Endodermal cell (in vitro differentiated cells): ENCODE measurements around the gene CAVIN4. TPM values are rescaled to one million over a fixed set of nuclear protein-coding genes. Genes with fewer than 3 reads are reported as not detected.

Source experiments
- DNase-seq: peaks from one replicate; pipeline ENCODE4 v3.0.0-alpha.2; 2017
- H3K27ac ChIP-seq: 2 replicates; pipeline ENCODE4 v1.5.1; 2013; ENCODE audit warnings: mild to moderate bottlenecking, low read depth, low read length, moderate library complexity
- H3K27me3 ChIP-seq: 2 replicates; pipeline ENCODE4 v1.6.1; 2013; ENCODE audit warnings: mild to moderate bottlenecking, low read length, moderate library complexity; ENCODE audit not compliant: insufficient read depth, control insufficient read depth, poor library complexity, severe bottlenecking
- H3K36me3 ChIP-seq: 2 replicates; pipeline ENCODE4 v1.7.0; 2013; ENCODE audit warnings: mild to moderate bottlenecking, low read length, moderate library complexity; ENCODE audit not compliant: control insufficient read depth, insufficient read depth
- H3K4me1 ChIP-seq: one replicate; pipeline ENCODE4 v1.7.0; 2013; ENCODE audit warnings: low read length; ENCODE audit not compliant: control insufficient read depth, insufficient read depth
- H3K4me3 ChIP-seq: 2 replicates; pipeline ENCODE4 v1.5.1; 2013; ENCODE audit warnings: mild to moderate bottlenecking, low read length, moderate library complexity
- H3K9ac ChIP-seq: 2 replicates; pipeline ENCODE4 v1.6.1; 2013; ENCODE audit warnings: mild to moderate bottlenecking, low read length, moderate library complexity; ENCODE audit not compliant: poor library complexity, severe bottlenecking; ENCODE audit errors: extremely low read depth
- H3K9me3 ChIP-seq: 2 replicates; pipeline ENCODE4 v1.6.1; 2013; ENCODE audit warnings: mild to moderate bottlenecking, low read length, moderate library complexity; ENCODE audit not compliant: control insufficient read depth
- H3K27ac Mint-ChIP-seq: 2 replicates; pipeline ENCODE4 v1.8.0; 2020; ENCODE audit warnings: mixed read lengths
- H3K27me3 Mint-ChIP-seq: 2 replicates; pipeline ENCODE4 v1.8.0; 2021; ENCODE audit warnings: mild to moderate bottlenecking, mixed read lengths; ENCODE audit not compliant: insufficient read depth
- H3K36me3 Mint-ChIP-seq: 2 replicates; pipeline ENCODE4 v1.8.0; 2020; ENCODE audit warnings: low read depth, mixed read lengths
- H3K4me1 Mint-ChIP-seq: 2 replicates; pipeline ENCODE4 v1.8.0; 2020; ENCODE audit warnings: mixed read lengths
- H3K4me3 Mint-ChIP-seq: 2 replicates; pipeline ENCODE4 v1.8.0; 2020; ENCODE audit warnings: mild to moderate bottlenecking, moderate library complexity, mixed read lengths
- H3K9me3 Mint-ChIP-seq: 2 replicates; pipeline ENCODE4 v1.8.0; 2020; ENCODE audit warnings: mild to moderate bottlenecking, mixed read lengths
- WGBS, 2 experiments: methylation state at CpG; one replicate each; pipeline versions ENCODE4 v1.1.5 to v1.1.7; 2013; ENCODE audit warnings: missing lambda C conversion rate in 2 of 2, mixed read lengths in 1 of 2; ENCODE audit not compliant: insufficient coverage in 1 of 2, insufficient read length in 1 of 2; 5-methylcytosine and 5-hydroxymethylcytosine counted together
- total RNA-seq, 2 donors: library from RNA; stranded (reverse); fragmentation: NEBNext Ultra II Directional in 1 of 2; extraction: Animal tissue kit (Norgen Biotek cat#: 25700) in 1 of 2; gene quantifications; 2 replicates in 1 of 2; 3 replicates in 1 of 2; pipeline ENCODE4 v1.2.1, GENCODE V29; 2021
- TF ChIP-seq, protein P1 (sequence below): fragments of 200-600 bp; sonication (generic); conservative IDR thresholded peaks from 2 replicates; pipeline ENCODE4 v1.5.0; 2021; ENCODE audit warnings: antibody characterized with exemption, mild to moderate bottlenecking

Gene CAVIN4
- total RNA-seq, 2 donors from 2014 or later: 9.0 to 10.1 TPM

DNA sequence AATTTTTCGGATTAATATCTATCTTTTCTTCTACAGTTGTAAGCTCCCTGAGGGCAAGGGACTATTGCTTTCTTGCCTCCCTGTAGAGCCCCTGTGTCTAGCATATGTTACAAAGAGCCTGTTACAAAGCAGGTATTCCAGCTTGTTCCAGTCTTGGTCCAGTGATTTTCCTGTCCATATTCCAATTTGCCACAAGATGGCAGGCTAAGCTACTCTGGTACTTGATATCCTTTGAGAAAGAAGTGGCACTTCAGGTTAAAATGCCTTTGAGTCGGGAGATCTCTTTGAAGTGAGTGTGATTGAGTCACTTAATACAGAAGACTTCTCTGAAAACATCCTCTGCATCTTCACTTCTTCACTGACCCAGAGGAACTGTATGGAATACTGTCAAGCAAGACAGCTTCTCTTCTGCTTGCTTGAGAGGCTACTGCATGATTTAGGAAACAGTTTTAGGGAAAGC, 24.5 kb downstream of the CAVIN4 start:
- no peaks in the 10 kb centered on the region for H3K9me3 Mint-ChIP-seq
- Histone ChIP-seq H3K27me3 (no peaks in the 10 kb centered on the region), H3K4me3 (no peak overlapping the region), H3K9me3 (no peaks in the 10 kb centered on the region), H3K4me1 (no peaks in the 10 kb centered on the region), H3K36me3 (no peaks in the 10 kb centered on the region), H3K9ac (no peak overlapping the region), H3K27ac (no peak overlapping the region)
- H3K27me3 Mint-ChIP-seq: no peaks in the 10 kb centered on the region
- no peak overlapping the region for H3K4me3 Mint-ChIP-seq
- WGBS, 2 experiments: 47% methylated on average over 2 of the region's 2 CpGs; no CpG with 5 or more reads in 1 of the 2 experiments
- no peaks in the 10 kb centered on the region for H3K36me3 Mint-ChIP-seq
- TF ChIP-seq, protein P1, sequence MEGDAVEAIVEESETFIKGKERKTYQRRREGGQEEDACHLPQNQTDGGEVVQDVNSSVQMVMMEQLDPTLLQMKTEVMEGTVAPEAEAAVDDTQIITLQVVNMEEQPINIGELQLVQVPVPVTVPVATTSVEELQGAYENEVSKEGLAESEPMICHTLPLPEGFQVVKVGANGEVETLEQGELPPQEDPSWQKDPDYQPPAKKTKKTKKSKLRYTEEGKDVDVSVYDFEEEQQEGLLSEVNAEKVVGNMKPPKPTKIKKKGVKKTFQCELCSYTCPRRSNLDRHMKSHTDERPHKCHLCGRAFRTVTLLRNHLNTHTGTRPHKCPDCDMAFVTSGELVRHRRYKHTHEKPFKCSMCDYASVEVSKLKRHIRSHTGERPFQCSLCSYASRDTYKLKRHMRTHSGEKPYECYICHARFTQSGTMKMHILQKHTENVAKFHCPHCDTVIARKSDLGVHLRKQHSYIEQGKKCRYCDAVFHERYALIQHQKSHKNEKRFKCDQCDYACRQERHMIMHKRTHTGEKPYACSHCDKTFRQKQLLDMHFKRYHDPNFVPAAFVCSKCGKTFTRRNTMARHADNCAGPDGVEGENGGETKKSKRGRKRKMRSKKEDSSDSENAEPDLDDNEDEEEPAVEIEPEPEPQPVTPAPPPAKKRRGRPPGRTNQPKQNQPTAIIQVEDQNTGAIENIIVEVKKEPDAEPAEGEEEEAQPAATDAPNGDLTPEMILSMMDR: peak; percentile 87
- peaks cover 23% of the 10 kb centered on the region for H3K4me1 Mint-ChIP-seq
- peak; percentile 86 for DNase-seq
- no peak overlapping the region for H3K27ac Mint-ChIP-seq

- H3K9me3 ChIP-seq: no peaks in the 10 kb centered on the region
- Mint-ChIP-seq H3K4me3 (no peak overlapping the region), H3K36me3 (no peaks in the 10 kb centered on the region), H3K27me3 (no peaks in the 10 kb centered on the region), H3K9me3 (no peaks in the 10 kb centered on the region), H3K4me1 (peaks cover 14% of the 10 kb centered on the region), H3K27ac (no peak overlapping the region)
- no peaks in the 10 kb centered on the region for H3K36me3 ChIP-seq
- H3K27ac ChIP-seq: no peak overlapping the region
- H3K27me3 ChIP-seq: no peaks in the 10 kb centered on the region
- TF ChIP-seq, protein P1: no peak
- DNase-seq: no peak
- H3K4me1 ChIP-seq: no peaks in the 10 kb centered on the region
- no peak overlapping the region for H3K9ac ChIP-seq
- WGBS, 2 experiments: 84% methylated on average over 1 of the region's 1 CpG; no CpG with 5 or more reads in 1 of the 2 experiments
- H3K4me3 ChIP-seq: no peak overlapping the region
Measured at GRCh38 chr9:100605405-100605804, 27.5 kb downstream of the CAVIN4 start.

- Mint-ChIP-seq H3K9me3 (peaks cover 28% of the 10 kb centered on the region), H3K27ac (no peak overlapping the region), H3K4me1 (no peaks in the 10 kb centered on the region), H3K27me3 (no peaks in the 10 kb centered on the region), H3K36me3 (no peaks in the 10 kb centered on the region), H3K4me3 (no peak overlapping the region)
- H3K27me3 ChIP-seq: no peaks in the 10 kb centered on the region
- no peak overlapping the region for H3K4me3 ChIP-seq
- H3K4me1 ChIP-seq: no peaks in the 10 kb centered on the region
- H3K27ac ChIP-seq: no peak overlapping the region
- DNase-seq: peak; percentile 50
- WGBS, 2 experiments: 74% methylated on average over 5 of the region's 5 CpGs; no CpG with 5 or more reads in 1 of the 2 experiments
- no peaks in the 10 kb centered on the region for H3K9me3 ChIP-seq
- no peaks in the 10 kb centered on the region for H3K36me3 ChIP-seq
- no peak overlapping the region for H3K9ac ChIP-seq
- TF ChIP-seq, protein P1: no peak
Measured at GRCh38 chr9:100619194-100619593, 41.3 kb downstream of the CAVIN4 start.
